ENCODE data around the gene TESK2.

- TF ChIP-seq CTCF (IDR thresholded peaks at IDR 0.05) (no peak), POLR2AphosphoS5 (IDR thresholded peaks at IDR 0.05) (no peak), EP300 (IDR thresholded peaks at IDR 0.05) (no peak)
Observed at GRCh38 chr1:45458894-45459293, 32.1 kb downstream of the TESK2 start.

All from suprapubic skin (tissue), 4 donors.